ENCODE data around the gene MEIS2. TPM values are rescaled to one million over a fixed set of nuclear protein-coding genes. Genes with fewer than 3 reads are reported as not detected.

MEIS2 gene
- total and polyA plus RNA-seq, 2 experiments from 2014 or later: 0.27 TPM; not detected in 1

GRCh38 chr15:37122703-37123102, 22.4 kb upstream of the MEIS2 start:
- no peaks in the 10 kb centered on the region for H3F3A ChIP-seq (replicated peaks; ENCODE audit: low read depth)
- no peak overlapping the region for H3K4me3 Mint-ChIP-seq
- no peaks in the 10 kb centered on the region; the same call in 2 of the 3 replicates for H3K9me3 Mint-ChIP-seq
- no peaks in the 10 kb centered on the region for H3K27me3 Mint-ChIP-seq (ENCODE audit: insufficient read depth, low read depth, poor library complexity)
- ATAC-seq (no peak), DNase-seq (ENCODE audit: low spot score) (no peak)
- H3K79me2 ChIP-seq (replicated peaks; ENCODE audit: insufficient read depth): no peaks in the 10 kb centered on the region
- no peaks in the 10 kb centered on the region for H3K36me3 ChIP-seq (ENCODE audit: insufficient read depth)
- H3K27ac Mint-ChIP-seq: no peak overlapping the region
- no peaks in the 10 kb centered on the region for H3K36me3 Mint-ChIP-seq (ENCODE audit: low read depth)
- no peak overlapping the region for H3K4me3 ChIP-seq
- H3K27me3 ChIP-seq (ENCODE audit: insufficient read depth): no peaks in the 10 kb centered on the region
- no peaks in the 10 kb centered on the region for H4K20me1 ChIP-seq (replicated peaks; ENCODE audit: insufficient read depth)
- TF ChIP-seq REST (IDR thresholded peaks at IDR 0.05; ENCODE audit: unreplicated experiment): no peak
- TF ChIP-seq NANOG (IDR thresholded peaks at IDR 0.05; ENCODE audit: borderline replicate concordance): no peak
- TF ChIP-seq ZNF114 (CRISPR knock-in tag; IDR thresholded peaks at IDR 0.05): no peak
- TF ChIP-seq ZNF331 (CRISPR knock-in tag; IDR thresholded peaks at IDR 0.05; ENCODE audit: low read depth): no peak
- no peak for TF ChIP-seq STAT1 (IDR thresholded peaks at IDR 0.05; ENCODE audit: unreplicated experiment)
- TF ChIP-seq POLR2AphosphoS5 (IDR thresholded peaks at IDR 0.05; ENCODE audit: low read depth): no peak
- TF ChIP-seq CREB1 (CRISPR knock-in tag; IDR thresholded peaks at IDR 0.05; ENCODE audit: low read depth): no peak
- TF ChIP-seq EZH2 (IDR thresholded peaks at IDR 0.05; ENCODE audit: low read depth, unreplicated experiment): no peak
- no peak for TF ChIP-seq ZNF462 (CRISPR knock-in tag; IDR thresholded peaks at IDR 0.05)
- TF ChIP-seq EZH2phosphoT487 (IDR thresholded peaks at IDR 0.05; ENCODE audit: unreplicated experiment): no peak
- no peak for TF ChIP-seq JUNB (IDR thresholded peaks at IDR 0.05; ENCODE audit: unreplicated experiment)
- TF ChIP-seq, protein P1, sequence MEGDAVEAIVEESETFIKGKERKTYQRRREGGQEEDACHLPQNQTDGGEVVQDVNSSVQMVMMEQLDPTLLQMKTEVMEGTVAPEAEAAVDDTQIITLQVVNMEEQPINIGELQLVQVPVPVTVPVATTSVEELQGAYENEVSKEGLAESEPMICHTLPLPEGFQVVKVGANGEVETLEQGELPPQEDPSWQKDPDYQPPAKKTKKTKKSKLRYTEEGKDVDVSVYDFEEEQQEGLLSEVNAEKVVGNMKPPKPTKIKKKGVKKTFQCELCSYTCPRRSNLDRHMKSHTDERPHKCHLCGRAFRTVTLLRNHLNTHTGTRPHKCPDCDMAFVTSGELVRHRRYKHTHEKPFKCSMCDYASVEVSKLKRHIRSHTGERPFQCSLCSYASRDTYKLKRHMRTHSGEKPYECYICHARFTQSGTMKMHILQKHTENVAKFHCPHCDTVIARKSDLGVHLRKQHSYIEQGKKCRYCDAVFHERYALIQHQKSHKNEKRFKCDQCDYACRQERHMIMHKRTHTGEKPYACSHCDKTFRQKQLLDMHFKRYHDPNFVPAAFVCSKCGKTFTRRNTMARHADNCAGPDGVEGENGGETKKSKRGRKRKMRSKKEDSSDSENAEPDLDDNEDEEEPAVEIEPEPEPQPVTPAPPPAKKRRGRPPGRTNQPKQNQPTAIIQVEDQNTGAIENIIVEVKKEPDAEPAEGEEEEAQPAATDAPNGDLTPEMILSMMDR (conservative IDR thresholded peaks at IDR 0.05; ENCODE audit: low read depth in 2 of 2): no peak
- no peak for TF ChIP-seq ETS1 (IDR thresholded peaks at IDR 0.05)
- peaks cover 26% of the 10 kb centered on the region for H3K4me1 Mint-ChIP-seq
- H2AFZ ChIP-seq: peak overlapping the region; percentile 11; the same call in 1 of the 2 replicates
- no peak overlapping the region for H3K27ac ChIP-seq (ENCODE audit: low read depth)
- peaks cover 21% of the 10 kb centered on the region; the same call in 1 of the 2 replicates for H3K4me1 ChIP-seq (ENCODE audit: insufficient read depth)
- 0 out of 2 replicates have a peak overlapping the region, but pooled peaks have one; percentile 13 for H3K4me2 ChIP-seq
- H3K9me2 ChIP-seq (ENCODE audit: insufficient read depth): no peaks in the 10 kb centered on the region
